ENCODE data around the gene ALOX5.
"Not testable (repeated sequence)": the region's sequence is repeated elsewhere in the genome, so short reads cannot be mapped to it uniquely, and the experiment has no call there.

The ALOX5 gene

GRCh38 chr10:45355494-45355893, 18.5 kb upstream of the ALOX5 start:
- no peak overlapping the region for H3K9ac ChIP-seq (ENCODE audit: low read length)
- H3K27me3 ChIP-seq (ENCODE audit: control insufficient read depth, insufficient read depth, low read length) = no peaks in the 10 kb centered on the region
- H3K27ac ChIP-seq (ENCODE audit: low read depth, low read length) = no peak overlapping the region
- H3K9me3 ChIP-seq (ENCODE audit: control insufficient read depth, insufficient read depth, low read depth, low read length) = no peaks in the 10 kb centered on the region
- peaks cover 8% of the 10 kb centered on the region for H3K4me1 ChIP-seq (ENCODE audit: control insufficient read depth, insufficient read depth, low read length)
- no peaks in the 10 kb centered on the region for H3K36me3 ChIP-seq (ENCODE audit: control insufficient read depth, insufficient read depth, low read length)
- no peak overlapping the region for H3K4me3 ChIP-seq (ENCODE audit: low read depth, low read length)

- not testable (repeated sequence) for H3K36me3 ChIP-seq (ENCODE audit: control insufficient read depth, insufficient read depth, low read length); H3K4me1 ChIP-seq (ENCODE audit: control insufficient read depth, insufficient read depth, low read length); H3K9me3 ChIP-seq (ENCODE audit: control insufficient read depth, insufficient read depth, low read depth, low read length); H3K4me3 ChIP-seq (ENCODE audit: low read depth, low read length); H3K27ac ChIP-seq (ENCODE audit: low read depth, low read length); H3K27me3 ChIP-seq (ENCODE audit: control insufficient read depth, insufficient read depth, low read length); H3K9ac ChIP-seq (ENCODE audit: low read length)
Observed at GRCh38 chr10:45358961-45359360, 15.1 kb upstream of the ALOX5 start.

- not testable (repeated sequence) for H3K9ac ChIP-seq (ENCODE audit: low read length); H3K27me3 ChIP-seq (ENCODE audit: control insufficient read depth, insufficient read depth, low read length); H3K4me1 ChIP-seq (ENCODE audit: control insufficient read depth, insufficient read depth, low read length); H3K36me3 ChIP-seq (ENCODE audit: control insufficient read depth, insufficient read depth, low read length); H3K27ac ChIP-seq (ENCODE audit: low read depth, low read length); H3K9me3 ChIP-seq (ENCODE audit: control insufficient read depth, insufficient read depth, low read depth, low read length)
- H3K4me3 ChIP-seq (ENCODE audit: low read depth, low read length) = peak overlapping the region; percentile 72
Observed at GRCh38 chr10:45361983-45362799, 11.8 kb upstream of the ALOX5 start.

- not testable (repeated sequence) for H3K4me3 ChIP-seq (ENCODE audit: low read depth, low read length); H3K9ac ChIP-seq (ENCODE audit: low read length); H3K9me3 ChIP-seq (ENCODE audit: control insufficient read depth, insufficient read depth, low read depth, low read length); H3K4me1 ChIP-seq (ENCODE audit: control insufficient read depth, insufficient read depth, low read length); H3K36me3 ChIP-seq (ENCODE audit: control insufficient read depth, insufficient read depth, low read length); H3K27ac ChIP-seq (ENCODE audit: low read depth, low read length)
- H3K27me3 ChIP-seq (ENCODE audit: control insufficient read depth, insufficient read depth, low read length) = peaks cover 36% of the 10 kb centered on the region
Observed at GRCh38 chr10:45367643-45368042, 6.4 kb upstream of the ALOX5 start.

- Histone ChIP-seq H3K36me3 (ENCODE audit: control insufficient read depth, insufficient read depth, low read length) (no peaks in the 10 kb centered on the region), H3K9ac (ENCODE audit: low read length) (no peak overlapping the region), H3K9me3 (ENCODE audit: control insufficient read depth, insufficient read depth, low read depth, low read length) (no peaks in the 10 kb centered on the region), H3K27ac (ENCODE audit: low read depth, low read length) (no peak overlapping the region), H3K4me1 (ENCODE audit: control insufficient read depth, insufficient read depth, low read length) (no peaks in the 10 kb centered on the region), H3K27me3 (ENCODE audit: control insufficient read depth, insufficient read depth, low read length) (peaks cover 42% of the 10 kb centered on the region), H3K4me3 (ENCODE audit: low read depth, low read length) (no peak overlapping the region)
Observed at GRCh38 chr10:45368181-45368580, 5.8 kb upstream of the ALOX5 start.

- H3K27ac ChIP-seq (ENCODE audit: low read depth, low read length) = no peak overlapping the region
- no peaks in the 10 kb centered on the region for H3K9me3 ChIP-seq (ENCODE audit: control insufficient read depth, insufficient read depth, low read depth, low read length)
- no peaks in the 10 kb centered on the region for H3K36me3 ChIP-seq (ENCODE audit: control insufficient read depth, insufficient read depth, low read length)
- H3K4me3 ChIP-seq (ENCODE audit: low read depth, low read length) = no peak overlapping the region
- peaks cover 11% of the 10 kb centered on the region; the same call in 1 of the 2 replicates for H3K4me1 ChIP-seq (ENCODE audit: control insufficient read depth, insufficient read depth, low read length)
- peaks cover 63% of the 10 kb centered on the region for H3K27me3 ChIP-seq (ENCODE audit: control insufficient read depth, insufficient read depth, low read length)
- no peak overlapping the region for H3K9ac ChIP-seq (ENCODE audit: low read length)
Observed at GRCh38 chr10:45370202-45370955, 3.6 kb upstream of the ALOX5 start.

GRCh38 chr10:45371560-45371959, 2.5 kb upstream of the ALOX5 start:
- Histone ChIP-seq H3K36me3 (ENCODE audit: control insufficient read depth, insufficient read depth, low read length) (no peaks in the 10 kb centered on the region), H3K9ac (ENCODE audit: low read length) (no peak overlapping the region), H3K4me3 (ENCODE audit: low read depth, low read length) (no peak overlapping the region), H3K27me3 (ENCODE audit: control insufficient read depth, insufficient read depth, low read length) (peaks cover 71% of the 10 kb centered on the region), H3K4me1 (ENCODE audit: control insufficient read depth, insufficient read depth, low read length) (peaks cover 16% of the 10 kb centered on the region; the same call in 1 of the 2 replicates), H3K27ac (ENCODE audit: low read depth, low read length) (no peak overlapping the region), H3K9me3 (ENCODE audit: control insufficient read depth, insufficient read depth, low read depth, low read length) (no peaks in the 10 kb centered on the region)

GRCh38 chr10:45372251-45372951, 1.6 kb upstream of the ALOX5 start:
- Histone ChIP-seq H3K9ac (ENCODE audit: low read length) (no peak overlapping the region), H3K9me3 (ENCODE audit: control insufficient read depth, insufficient read depth, low read depth, low read length) (no peaks in the 10 kb centered on the region), H3K27ac (ENCODE audit: low read depth, low read length) (no peak overlapping the region), H3K4me3 (ENCODE audit: low read depth, low read length) (no peak overlapping the region), H3K4me1 (ENCODE audit: control insufficient read depth, insufficient read depth, low read length) (peaks cover 16% of the 10 kb centered on the region; the same call in 1 of the 2 replicates), H3K27me3 (ENCODE audit: control insufficient read depth, insufficient read depth, low read length) (peaks cover 76% of the 10 kb centered on the region), H3K36me3 (ENCODE audit: control insufficient read depth, insufficient read depth, low read length) (no peaks in the 10 kb centered on the region)

- peak overlapping the region; percentile 78 for H3K4me3 ChIP-seq (ENCODE audit: low read depth, low read length)
- peaks cover 80% of the 10 kb centered on the region for H3K27me3 ChIP-seq (ENCODE audit: control insufficient read depth, insufficient read depth, low read length)
- H3K4me1 ChIP-seq (ENCODE audit: control insufficient read depth, insufficient read depth, low read length) = peaks cover 16% of the 10 kb centered on the region; the same call in 1 of the 2 replicates
- H3K36me3 ChIP-seq (ENCODE audit: control insufficient read depth, insufficient read depth, low read length) = no peaks in the 10 kb centered on the region
- peak overlapping the region; percentile 45 for H3K9ac ChIP-seq (ENCODE audit: low read length)
- H3K9me3 ChIP-seq (ENCODE audit: control insufficient read depth, insufficient read depth, low read depth, low read length) = no peaks in the 10 kb centered on the region
- H3K27ac ChIP-seq (ENCODE audit: low read depth, low read length) = no peak overlapping the region
Observed at GRCh38 chr10:45373003-45373575, 927 bp upstream of the ALOX5 start.

- Histone ChIP-seq H3K9me3 (ENCODE audit: control insufficient read depth, insufficient read depth, low read depth, low read length) (no peaks in the 10 kb centered on the region), H3K27me3 (ENCODE audit: control insufficient read depth, insufficient read depth, low read length) (peaks cover 74% of the 10 kb centered on the region), H3K9ac (ENCODE audit: low read length) (no peak overlapping the region), H3K36me3 (ENCODE audit: control insufficient read depth, insufficient read depth, low read length) (no peaks in the 10 kb centered on the region), H3K27ac (ENCODE audit: low read depth, low read length) (no peak overlapping the region), H3K4me1 (ENCODE audit: control insufficient read depth, insufficient read depth, low read length) (peaks cover 16% of the 10 kb centered on the region; the same call in 1 of the 2 replicates), H3K4me3 (ENCODE audit: low read depth, low read length) (peak overlapping the region; percentile 78)
Observed at GRCh38 chr10:45374350-45375052, 485 bp downstream of the ALOX5 start.
